Suprapubic skin (tissue), 4 donors: ENCODE measurements around the gene AKT1S1.

ENCODE experiments used
- POLR2A ChIP-seq, 2 donors: fragments of 450-650 bp; IDR thresholded peaks; one replicate each; pipeline ENCODE4 v1.6.1; 2017; ENCODE audit warnings: antibody characterized with exemption in 2 of 2, mild to moderate bottlenecking in 2 of 2, moderate library complexity in 2 of 2
- POLR2AphosphoS5 ChIP-seq, 3 donors: sonication (generic); formaldehyde crosslinking; IDR thresholded peaks; one replicate each; pipeline ENCODE4 v1.6.1; 2017; ENCODE audit warnings: antibody characterized with exemption in 3 of 3
- TF ChIP-seq, protein P1 (sequence below), 2 donors: fragments of 200-600 bp in 1 of 2; fragments of 450-650 bp in 1 of 2; sonication (generic) in 1 of 2; IDR thresholded peaks; one replicate each; pipeline ENCODE4 v1.5.1; 2016 to 2019; ENCODE audit warnings: antibody characterized with exemption in 2 of 2, mild to moderate bottlenecking in 1 of 2, moderate library complexity in 1 of 2

DNA sequence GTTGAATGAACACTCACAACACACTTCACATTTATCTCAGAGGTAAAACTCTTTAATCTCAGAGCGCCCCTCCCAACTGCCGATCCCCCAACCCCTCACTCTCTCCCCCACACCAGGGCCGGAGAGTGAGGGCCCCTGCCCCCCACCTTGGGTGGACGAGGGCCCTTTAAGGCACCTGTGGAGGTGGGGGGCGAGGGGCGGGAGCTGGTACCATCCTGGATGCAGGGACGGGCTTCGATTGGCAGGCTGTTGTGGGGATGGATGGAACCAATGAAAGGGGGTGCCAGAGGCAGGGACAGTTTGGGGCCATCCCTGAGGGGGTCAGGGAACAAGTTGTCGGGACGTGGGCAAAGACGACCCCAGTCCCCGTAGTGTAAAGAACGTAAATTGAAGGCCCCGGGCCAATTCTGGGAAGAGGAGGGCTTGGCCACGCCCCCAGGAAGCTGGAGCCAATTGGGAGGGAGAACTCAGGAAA, 8.1 kb downstream of the AKT1S1 start:
- TF ChIP-seq POLR2A (IDR thresholded peaks at IDR 0.05): no peak
- TF ChIP-seq, protein P1, sequence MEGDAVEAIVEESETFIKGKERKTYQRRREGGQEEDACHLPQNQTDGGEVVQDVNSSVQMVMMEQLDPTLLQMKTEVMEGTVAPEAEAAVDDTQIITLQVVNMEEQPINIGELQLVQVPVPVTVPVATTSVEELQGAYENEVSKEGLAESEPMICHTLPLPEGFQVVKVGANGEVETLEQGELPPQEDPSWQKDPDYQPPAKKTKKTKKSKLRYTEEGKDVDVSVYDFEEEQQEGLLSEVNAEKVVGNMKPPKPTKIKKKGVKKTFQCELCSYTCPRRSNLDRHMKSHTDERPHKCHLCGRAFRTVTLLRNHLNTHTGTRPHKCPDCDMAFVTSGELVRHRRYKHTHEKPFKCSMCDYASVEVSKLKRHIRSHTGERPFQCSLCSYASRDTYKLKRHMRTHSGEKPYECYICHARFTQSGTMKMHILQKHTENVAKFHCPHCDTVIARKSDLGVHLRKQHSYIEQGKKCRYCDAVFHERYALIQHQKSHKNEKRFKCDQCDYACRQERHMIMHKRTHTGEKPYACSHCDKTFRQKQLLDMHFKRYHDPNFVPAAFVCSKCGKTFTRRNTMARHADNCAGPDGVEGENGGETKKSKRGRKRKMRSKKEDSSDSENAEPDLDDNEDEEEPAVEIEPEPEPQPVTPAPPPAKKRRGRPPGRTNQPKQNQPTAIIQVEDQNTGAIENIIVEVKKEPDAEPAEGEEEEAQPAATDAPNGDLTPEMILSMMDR (IDR thresholded peaks at IDR 0.05): no peak
- no peak for TF ChIP-seq POLR2AphosphoS5 (IDR thresholded peaks at IDR 0.05)
